GM21528 (cell line): ENCODE data around the gene TWIST1.

Experiments used
- ATAC-seq: cut with Tn5 transposase; IDR thresholded peaks from one replicate; pipeline ENCODE4 v1.9.1; 2021; ENCODE audit warnings: mild to moderate bottlenecking, moderate library complexity; ENCODE audit not compliant: unreplicated experiment, low FRiP score

The TWIST1 gene

DNA sequence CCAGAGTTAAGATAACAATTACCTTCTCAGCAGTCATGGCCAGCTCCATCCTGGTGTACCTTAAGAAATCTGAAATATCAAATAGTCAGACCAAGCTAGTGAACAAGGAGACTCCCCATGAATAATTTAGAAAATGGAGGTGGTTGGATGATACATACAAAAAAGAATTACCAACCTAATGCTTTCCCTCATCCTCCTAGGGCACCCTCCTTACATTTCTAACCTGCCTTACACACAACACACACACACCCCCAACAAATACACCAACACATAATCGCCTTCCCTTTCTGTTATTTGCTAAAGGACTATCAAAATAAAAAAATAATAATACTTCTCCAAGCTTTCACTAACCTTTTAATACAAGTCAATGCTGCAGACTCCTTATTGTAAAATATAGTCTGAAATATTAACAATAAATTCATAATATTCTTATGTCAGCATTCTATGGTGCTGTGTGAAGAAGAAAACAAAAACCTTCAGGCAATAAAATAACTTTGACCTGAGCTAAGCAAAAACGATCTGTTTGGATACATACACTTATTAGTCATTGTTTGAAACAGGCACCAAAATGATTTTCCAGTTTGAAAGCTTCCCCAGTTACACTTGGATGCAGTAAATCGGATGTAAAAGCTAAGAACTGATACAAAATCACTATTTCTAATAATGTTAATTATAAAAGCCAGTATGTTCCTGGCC, 3.4 kb downstream of the TWIST1 start:
- no peak for ATAC-seq

DNA sequence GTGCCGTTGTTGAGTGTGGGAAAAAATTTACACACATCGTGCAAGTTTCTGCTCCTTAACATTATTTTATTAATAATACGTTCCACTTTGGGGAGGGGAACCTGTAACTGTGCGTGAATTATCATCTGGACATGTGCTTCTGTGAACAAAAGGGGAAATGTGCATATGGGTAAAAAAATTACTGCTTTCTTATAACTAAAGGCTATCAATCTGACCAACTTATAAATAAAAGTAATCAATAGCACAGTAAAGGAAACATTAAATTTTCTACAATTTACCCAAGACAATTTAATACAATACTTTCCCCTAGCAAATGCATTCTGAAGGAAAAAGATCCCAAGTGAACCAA, 4.5 kb downstream of the TWIST1 start:
- no peak for ATAC-seq

DNA sequence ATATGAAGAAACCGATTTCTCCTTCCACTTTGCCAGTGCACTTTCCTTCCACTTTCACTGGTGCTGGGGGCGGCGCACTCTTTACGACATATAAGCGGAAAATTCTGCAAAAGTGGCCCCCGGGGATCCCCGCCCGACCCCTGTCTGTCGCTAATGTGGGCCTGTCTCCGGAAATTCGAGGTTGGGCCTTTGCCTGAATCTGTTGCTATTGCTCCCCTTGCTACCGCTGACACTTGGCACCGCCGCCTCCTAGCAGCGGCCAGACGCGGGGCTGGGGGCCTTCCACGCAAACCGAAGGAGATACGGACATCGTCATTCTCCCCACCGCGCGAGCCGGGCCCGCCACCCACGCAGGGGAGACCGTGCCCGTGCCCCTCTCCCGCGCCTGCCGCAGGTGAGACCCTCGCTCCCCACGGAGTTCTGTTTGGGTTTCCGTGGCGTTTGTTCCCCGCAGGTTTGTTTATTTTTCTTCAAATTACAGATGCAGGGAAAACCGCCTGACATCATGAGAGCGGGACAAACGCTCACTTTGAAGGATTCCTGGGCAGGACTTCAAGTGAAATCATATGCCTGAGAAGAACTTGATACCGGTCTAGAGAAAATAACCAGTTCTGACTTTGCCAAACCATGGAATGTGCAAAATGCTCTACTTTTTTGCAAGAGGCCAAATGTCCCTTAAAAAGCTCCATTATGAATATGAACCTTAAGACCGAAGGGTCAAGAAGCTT, 5.0 kb downstream of the TWIST1 start:
- ATAC-seq = no peak

DNA sequence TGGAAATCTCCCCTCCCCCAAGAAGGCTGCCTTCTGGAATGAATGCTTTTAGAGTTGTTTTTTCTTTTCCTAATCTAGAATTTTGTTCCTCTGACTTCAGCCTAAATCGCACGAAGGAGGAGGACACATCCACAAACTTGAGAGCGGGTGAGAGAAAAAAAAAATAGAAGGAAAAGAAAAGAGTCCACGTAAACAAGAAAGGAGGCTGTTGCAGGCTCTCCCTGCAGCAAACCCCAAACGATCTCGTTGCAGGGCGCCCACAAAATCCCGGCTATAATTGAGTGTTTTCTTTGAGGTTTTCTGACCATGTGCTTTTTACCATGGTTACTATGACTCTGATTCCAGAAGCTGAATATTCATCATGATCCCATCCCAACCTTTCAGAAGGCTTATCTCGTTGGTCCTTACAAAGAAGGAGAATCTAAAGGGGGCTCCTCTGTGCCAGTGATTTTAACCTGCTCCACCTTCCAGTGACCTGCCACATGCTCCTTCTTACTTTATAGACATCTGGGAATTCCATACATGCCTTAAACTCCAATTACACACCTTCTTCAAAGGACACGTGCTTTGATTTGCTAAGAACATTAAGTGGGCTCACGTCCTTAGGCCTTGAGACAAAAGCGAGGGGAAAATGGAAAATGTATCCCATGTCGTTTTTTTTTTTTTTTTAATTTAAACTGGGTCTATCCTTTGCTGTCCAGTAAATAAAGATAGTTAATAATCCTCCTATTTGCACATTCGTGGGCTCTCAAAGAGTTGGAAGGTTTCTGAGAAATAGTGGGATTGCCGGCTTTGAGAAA, 5.8 kb downstream of the TWIST1 start:
- no peak for ATAC-seq

DNA sequence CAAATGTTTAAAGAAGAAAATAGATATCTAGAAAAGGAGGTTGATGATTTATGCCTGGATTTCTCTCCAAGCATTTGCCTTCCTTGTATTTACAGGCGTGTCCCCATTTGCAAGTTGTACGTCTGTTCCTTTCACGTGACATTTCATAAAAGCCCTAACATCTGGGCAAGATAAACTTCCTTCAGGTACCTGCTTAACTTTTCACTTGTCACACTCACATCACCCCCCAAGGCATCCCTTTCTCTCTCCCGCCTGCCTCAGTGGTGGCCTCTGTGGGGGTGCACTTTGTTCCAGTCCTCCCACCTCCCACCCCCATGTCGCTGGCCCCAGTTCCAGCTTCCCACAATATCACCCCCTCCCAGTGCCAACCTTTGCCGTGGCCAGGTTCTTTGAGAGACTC, 6.7 kb downstream of the TWIST1 start:
- no peak for ATAC-seq

DNA sequence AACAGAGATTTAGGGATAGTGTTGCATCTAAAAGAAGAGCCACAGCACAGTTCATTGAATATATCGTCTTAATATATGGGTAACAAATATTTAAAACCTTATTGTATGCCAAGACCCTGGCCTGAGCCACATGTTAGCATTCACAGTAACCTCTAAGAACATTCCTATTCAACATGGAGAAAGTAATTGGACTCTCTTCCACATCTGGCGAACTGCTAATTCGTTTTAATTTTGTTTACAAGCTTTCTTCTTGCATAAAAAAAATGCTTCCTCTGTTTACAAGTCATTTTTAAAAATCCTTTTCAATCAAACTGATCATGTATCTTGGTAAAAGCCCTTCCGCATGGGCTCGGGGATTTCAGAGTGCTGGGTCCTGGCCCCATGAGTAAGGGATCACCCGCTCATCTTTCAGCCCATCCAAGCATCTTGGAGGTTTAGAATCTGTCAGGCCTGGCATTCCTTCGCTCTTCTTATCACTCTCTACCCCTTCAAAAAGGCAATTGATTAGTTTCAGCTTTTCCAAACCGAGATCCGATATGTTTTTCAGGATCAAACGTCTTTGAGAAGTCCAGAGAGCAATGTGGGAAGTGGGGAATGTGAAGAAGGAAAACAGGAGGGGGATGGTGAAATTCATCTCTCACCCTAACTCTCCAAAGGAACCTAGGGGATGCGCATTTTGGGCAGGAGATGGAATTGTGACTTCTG, 7.3 kb downstream of the TWIST1 start:
- no peak for ATAC-seq

DNA sequence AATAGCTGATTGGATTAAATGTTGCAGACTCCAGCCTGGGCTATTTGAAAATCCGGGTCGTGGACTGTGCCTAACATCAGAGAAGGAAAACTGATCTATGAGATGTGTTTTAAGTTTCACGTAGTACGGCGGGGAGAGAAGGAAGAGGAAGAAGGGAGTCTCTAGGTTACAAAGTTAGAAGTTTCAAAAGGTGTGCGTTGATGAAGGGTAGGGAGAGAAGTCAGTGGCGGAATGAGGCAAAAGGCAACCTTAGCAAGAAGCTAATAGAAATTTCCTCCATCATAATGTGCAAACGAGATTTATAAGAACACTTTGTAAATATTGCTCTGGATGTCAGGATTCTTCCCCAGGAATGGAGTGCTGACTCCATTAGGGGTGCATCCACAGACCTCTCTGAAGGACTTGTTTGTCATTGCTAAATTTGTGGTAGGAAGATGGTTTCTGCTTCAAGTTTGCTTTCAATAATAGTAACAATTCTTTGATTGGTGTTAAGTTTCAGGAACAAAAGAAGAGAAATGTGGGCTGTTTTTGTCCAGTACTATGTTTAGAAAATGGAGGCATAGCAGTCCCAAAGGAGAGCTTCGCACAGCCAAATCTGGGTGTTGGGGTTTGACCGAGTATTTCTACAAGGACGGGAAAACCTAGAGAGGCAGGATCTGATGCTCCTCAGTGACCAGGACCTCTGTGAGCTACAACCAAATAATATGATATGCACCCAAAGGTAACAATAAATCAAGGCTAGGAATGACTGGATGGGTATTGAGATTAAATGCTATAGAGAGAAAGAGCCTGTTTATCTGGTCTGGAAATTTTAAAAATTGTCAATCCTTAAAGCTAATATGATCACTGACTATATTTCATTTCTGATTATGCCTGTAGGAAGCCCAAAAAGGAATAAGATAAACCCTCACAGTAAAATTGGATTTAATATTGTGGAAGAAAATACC, 8.2 kb downstream of the TWIST1 start:
- no peak for ATAC-seq

DNA sequence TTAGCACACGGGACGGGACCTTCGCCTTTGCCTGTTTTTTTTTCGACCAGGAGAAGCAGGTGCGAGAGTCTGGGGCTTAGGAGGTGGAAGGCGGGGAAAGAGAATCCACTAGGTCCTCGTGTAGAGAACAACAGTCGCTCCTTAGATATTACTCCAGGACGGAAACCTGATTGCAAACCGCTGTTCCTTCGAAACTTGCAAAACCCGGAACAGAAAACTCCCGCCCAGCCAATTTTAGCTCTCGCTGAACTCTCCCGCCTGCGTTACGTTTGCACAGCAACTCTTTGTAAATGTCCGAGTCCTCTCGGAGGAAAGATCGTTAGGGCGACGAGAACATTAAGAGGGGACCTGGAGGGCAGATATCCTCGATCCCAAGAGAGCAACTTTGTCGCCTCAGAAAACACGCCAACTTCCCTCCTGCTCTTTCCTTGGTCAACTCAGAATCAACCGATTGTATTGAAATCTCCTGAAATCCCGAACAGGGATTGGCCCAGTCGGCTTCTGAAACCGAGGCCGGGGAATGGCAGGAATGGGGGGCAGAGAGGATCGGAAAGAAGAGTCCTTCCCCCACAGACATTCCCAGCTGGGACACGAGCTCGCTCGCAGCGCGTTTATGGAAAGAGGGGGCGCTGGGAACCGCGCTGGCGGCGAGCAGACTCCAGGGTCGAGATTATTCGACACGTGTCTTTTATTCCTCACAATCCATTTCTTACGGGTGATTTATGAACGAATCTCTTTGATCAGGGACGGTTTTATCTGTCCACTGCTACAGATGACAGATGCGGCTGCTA, 9.9 kb downstream of the TWIST1 start:
- ATAC-seq = no peak

DNA sequence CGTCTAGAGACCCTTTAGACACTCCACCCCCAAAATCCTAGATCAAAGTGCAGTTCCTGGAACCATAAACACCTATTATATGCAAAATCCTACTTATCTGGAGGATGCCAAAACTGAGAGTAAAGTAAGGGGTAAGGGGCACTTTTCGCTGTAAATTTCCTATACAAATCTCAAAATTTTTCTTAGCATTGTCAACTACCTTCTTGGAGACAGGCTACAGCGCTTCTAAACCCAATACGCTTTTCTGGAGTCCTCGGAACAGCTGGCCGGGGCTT, 10.4 kb downstream of the TWIST1 start:
- ATAC-seq = no peak

DNA sequence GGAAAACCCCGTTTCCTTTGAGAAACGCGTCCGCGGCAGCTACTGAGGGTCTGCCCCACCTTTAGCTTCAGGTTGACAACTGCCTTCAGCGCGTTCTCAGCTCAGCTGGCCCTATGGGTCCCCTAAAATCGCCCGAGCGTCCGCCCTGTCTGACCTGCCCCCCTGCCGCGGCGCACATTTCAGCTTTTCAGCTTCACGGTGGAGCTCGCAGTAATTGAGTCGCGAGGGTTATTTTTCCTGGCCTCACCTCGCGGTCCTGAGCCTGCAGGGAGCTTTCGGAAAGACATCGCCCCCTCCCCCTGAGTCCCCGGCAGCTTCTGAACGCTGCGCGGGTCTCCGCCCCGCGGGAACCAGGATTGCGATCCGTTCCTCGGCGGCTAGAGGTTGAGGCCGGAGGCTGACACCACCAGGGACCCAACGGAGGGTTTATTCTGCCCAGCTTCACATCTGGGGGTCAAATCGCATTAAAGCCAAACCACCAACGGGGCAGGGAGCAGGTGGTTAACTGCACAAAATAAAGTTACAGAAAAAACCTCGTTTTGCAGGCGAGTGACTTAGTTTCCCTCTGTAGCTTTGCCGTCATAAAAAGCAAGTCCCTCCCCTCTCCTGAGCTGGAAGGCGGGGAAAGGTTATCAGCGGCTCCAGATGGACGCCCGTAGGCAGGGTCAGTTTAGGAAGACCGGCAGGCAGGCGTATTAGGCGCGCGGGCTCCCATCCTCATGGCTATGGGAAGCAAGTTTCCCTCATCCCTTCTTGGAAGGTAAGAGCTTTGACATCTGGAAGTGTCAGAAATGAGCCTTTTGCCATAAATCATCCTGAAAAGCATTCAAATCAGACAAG, 11.0 kb downstream of the TWIST1 start:
- ATAC-seq = no peak

DNA sequence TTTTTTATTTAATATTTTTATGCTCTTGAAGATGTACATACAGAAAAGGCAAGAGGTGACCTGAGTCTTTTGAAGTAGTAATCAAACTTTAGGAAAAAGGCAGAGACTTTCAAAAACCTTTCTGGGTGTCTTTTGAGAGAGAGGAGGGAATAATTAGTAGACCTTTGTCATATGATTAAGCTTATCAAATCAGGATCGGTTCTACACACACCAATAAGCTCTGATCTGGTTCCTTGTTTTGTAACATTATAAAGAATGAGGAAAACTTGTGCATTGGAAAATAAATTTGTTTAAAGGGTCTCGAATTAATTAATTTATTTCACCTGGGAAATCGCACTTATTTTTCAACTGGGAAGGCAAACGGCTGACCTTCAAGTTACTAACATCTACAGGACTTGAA, 11.9 kb downstream of the TWIST1 start:
- no peak for ATAC-seq

DNA sequence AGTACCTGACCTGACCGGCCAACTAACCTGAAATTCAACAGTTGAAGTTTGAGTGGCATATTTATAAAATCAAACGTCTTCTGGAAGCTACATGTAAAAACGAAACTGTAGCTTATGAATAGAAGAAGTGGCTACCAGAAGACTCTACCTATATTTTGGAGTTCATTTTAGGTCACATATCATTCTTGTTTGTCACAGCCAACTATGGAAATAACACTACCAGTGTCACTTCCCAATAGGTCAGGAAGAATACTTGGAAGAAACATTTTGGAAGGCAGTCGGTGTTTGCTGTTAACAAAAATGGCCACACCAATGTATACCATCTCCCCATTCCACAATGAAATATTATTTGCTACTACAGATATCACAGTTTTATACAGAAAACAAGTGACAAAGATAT, 12.6 kb downstream of the TWIST1 start:
- ATAC-seq = no peak

DNA sequence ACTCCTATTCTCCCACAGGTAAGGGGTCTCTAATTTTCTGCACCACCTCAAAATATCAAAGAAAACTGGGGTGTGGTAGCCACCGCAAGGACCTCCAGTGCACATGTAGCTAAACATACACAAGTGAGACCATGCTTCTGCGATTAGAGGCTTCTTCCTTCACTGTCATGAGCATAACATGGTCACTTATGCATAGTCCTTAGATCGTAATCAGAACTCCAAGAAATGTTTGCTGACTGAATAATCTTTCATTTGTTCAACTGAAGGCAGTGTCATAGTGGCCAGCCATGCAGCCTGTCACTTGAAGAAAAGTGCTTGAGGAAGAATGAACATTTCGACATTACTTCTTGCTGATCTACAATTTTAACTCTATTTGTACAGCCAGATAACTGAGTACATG, 14.6 kb downstream of the TWIST1 start:
- ATAC-seq = no peak

DNA sequence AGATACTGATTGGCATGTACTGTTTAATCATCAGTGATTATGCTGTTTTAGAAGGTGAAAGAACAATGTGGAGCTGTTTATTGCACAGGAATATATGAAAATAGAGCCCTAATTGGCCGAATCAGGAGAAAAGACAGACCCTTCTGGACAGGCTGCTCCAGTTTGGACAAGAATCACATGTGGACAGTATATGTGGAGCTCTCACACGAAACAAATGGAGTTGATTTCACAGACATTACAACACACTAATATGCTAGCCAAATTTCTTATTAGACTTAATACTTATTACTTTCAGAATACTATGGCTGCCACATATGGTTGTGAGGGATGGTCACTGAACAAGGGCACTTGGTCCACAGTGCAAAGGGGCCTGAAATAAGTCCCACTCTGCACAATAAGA, 15.5 kb downstream of the TWIST1 start:
- no peak for ATAC-seq

DNA sequence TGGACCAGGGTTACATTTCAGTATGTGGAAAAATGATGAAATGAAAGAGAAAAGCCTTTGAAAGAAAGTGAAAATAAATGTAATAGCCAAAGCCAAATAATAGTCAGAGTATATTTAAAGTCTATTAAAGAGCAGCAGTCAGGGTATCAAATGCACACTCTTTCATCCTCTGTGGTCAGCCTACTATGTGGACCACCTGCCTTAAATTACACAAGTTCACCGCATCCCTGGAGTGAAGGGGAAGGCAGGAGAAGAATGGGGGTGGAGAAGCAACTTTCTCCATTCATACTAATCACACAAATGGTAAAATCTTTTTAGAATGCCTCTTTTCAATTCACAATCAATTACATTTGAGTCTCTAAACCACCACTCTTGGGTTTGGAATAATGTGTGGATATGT, 16.0 kb downstream of the TWIST1 start:
- no peak for ATAC-seq

DNA sequence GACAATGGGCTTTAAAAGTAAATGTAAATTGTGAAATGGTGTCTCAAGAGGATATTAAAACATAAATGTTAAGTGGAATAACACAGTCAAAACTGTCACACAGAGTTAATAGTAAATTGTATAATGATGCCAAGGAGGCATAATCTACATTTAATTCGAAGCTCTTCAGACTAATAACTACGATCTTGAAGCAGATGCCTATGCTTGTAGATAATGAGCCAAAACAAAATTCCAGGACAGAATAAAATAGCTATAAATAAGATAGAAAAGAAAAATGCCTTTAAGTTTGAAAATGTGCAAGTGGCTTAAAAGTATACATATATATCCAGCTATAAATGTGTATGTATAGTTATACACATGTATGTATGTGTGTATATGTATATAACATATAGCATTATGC, 17.5 kb downstream of the TWIST1 start:
- ATAC-seq = no peak

DNA sequence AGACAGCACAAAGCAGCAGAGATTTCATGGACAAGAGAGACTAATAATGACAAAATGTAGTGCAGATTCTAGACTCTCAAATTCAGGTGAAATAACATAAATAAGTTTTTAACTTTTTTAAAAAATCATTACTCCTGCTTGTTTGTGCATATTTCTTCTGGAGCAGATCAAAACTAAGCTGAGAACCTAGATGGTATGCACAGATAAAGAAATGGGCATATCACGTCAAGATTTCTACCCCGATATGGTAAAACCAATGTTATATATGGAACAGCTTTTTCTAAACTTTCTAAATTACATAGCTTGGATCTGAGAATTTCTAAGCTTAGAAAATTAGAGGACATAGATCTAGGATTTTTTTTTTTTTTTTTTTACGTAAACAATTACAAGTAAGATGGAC, 18.2 kb downstream of the TWIST1 start:
- no peak for ATAC-seq

DNA sequence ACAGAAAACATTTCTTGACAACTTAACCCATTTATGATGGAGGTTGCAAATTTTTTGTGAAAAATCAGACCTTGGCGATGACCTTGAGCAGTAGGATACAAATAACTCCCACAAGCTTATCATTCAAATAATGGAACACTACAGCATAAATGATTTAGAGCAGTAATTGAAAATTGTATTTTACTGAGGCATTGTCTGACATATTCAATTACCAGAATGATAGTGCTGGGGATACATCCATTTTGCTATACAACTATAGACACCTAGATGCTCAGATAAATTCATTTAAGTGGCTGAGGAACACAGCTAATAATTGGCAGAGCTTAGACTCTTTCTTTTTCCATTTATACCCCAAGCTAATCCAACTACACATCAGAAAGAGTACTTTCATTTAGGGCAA, 18.9 kb downstream of the TWIST1 start:
- ATAC-seq = no peak
